Type B pancreatic cell (in vitro differentiated cells): ENCODE results near the gene ZNF555. TPM values are rescaled to one million over a fixed set of nuclear protein-coding genes. Genes with fewer than 3 reads are reported as not detected.

Experiments
- DNase-seq: peaks from one replicate; pipeline ENCODE4 v3.0.0; 2021; ENCODE audit warnings: mixed read lengths; ENCODE audit not compliant: unreplicated experiment; ENCODE audit errors: extremely low spot score
- H3K27ac Mint-ChIP-seq: 2 replicates; pipeline ENCODE4 v1.8.0; 2021; ENCODE audit warnings: mild to moderate bottlenecking, mixed read lengths
- H3K27me3 Mint-ChIP-seq: 2 replicates; pipeline ENCODE4 v1.8.0; 2021; ENCODE audit warnings: mixed read lengths
- H3K36me3 Mint-ChIP-seq: 2 replicates; pipeline ENCODE4 v1.8.0; 2021; ENCODE audit warnings: mixed read lengths
- H3K4me1 Mint-ChIP-seq: one replicate; pipeline ENCODE4 v1.8.0; 2021; ENCODE audit warnings: mixed read lengths; ENCODE audit not compliant: unreplicated experiment
- H3K4me3 Mint-ChIP-seq: 2 replicates; pipeline ENCODE4 v1.8.0; 2021; ENCODE audit warnings: mild to moderate bottlenecking, mixed read lengths
- H3K9me3 Mint-ChIP-seq: 2 replicates; pipeline ENCODE4 v1.8.0; 2021; ENCODE audit warnings: mixed read lengths
- CTCF ChIP-seq: fragments of 200-600 bp; sonication (generic); conservative IDR thresholded peaks from 2 replicates; pipeline ENCODE4 v1.5.0; 2021; ENCODE audit warnings: antibody characterized with exemption, mild to moderate bottlenecking
- total RNA-seq: library from RNA; stranded (reverse); gene quantifications from 2 replicates; pipeline ENCODE4 v1.2.1, GENCODE V29; 2021; ENCODE audit warnings: low replicate concordance

The ZNF555 gene
- total RNA-seq, 1 donor from 2014 or later, result 9.7 TPM

GRCh38 chr19:2863816-2864215 lies 22.5 kb downstream of the ZNF555 start:
- no peak for DNase-seq
- peaks cover 5% of the 10 kb centered on the region for H3K9me3 Mint-ChIP-seq
- TF ChIP-seq CTCF, result no peak
- no peaks in the 10 kb centered on the region for H3K27me3 Mint-ChIP-seq
- H3K4me3 Mint-ChIP-seq, result no peak overlapping the region
- no peak overlapping the region for H3K27ac Mint-ChIP-seq
- no peaks in the 10 kb centered on the region for H3K36me3 Mint-ChIP-seq
- H3K4me1 Mint-ChIP-seq, result peaks cover 5% of the 10 kb centered on the region

- no peak for DNase-seq
- peaks cover 5% of the 10 kb centered on the region for H3K4me1 Mint-ChIP-seq
- TF ChIP-seq CTCF, result no peak
- no peaks in the 10 kb centered on the region for H3K36me3 Mint-ChIP-seq
- H3K27ac Mint-ChIP-seq, result peak overlapping the region; percentile 7
- H3K9me3 Mint-ChIP-seq, result peaks cover 5% of the 10 kb centered on the region
- H3K27me3 Mint-ChIP-seq, result no peaks in the 10 kb centered on the region
- peak overlapping the region; percentile 8 for H3K4me3 Mint-ChIP-seq
These were observed 24.2 kb downstream of the ZNF555 start for GRCh38 chr19:2865334-2866100.

- Mint-ChIP-seq H3K36me3 (no peaks in the 10 kb centered on the region), H3K27ac (no peak overlapping the region), H3K9me3 (peaks cover 12% of the 10 kb centered on the region), H3K4me1 (peaks cover 5% of the 10 kb centered on the region), H3K4me3 (no peak overlapping the region), H3K27me3 (no peaks in the 10 kb centered on the region)
- no peak for TF ChIP-seq CTCF
- no peak for DNase-seq
These were observed 25.3 kb downstream of the ZNF555 start for GRCh38 chr19:2866495-2867024.

- no peak for DNase-seq
- TF ChIP-seq CTCF, result no peak
- Mint-ChIP-seq H3K27me3 (no peaks in the 10 kb centered on the region), H3K4me3 (no peak within 1 kb of the TSS), H3K9me3 (peaks cover 14% of the 10 kb centered on the region), H3K36me3 (no peaks in the 10 kb centered on the region), H3K4me1 (peaks cover 5% of the 10 kb centered on the region), H3K27ac (no peak within 1 kb of the TSS)
These were observed 26.0 kb downstream of the ZNF555 start, which contains the start of gene ZNF556 for GRCh38 chr19:2867025-2867991. Gene ZNF556, plus strand, starts transcription at chr19:2867335. Its CDS starts 87 bp downstream, at chr19:2867422.

- H3K4me1 Mint-ChIP-seq, result peaks cover 5% of the 10 kb centered on the region
- TF ChIP-seq CTCF, result no peak
- no peaks in the 10 kb centered on the region for H3K27me3 Mint-ChIP-seq
- no peak overlapping the region for H3K4me3 Mint-ChIP-seq
- H3K36me3 Mint-ChIP-seq, result no peaks in the 10 kb centered on the region
- DNase-seq, result no peak
- H3K27ac Mint-ChIP-seq, result no peak overlapping the region
- peaks cover 9% of the 10 kb centered on the region for H3K9me3 Mint-ChIP-seq
These were observed 28.3 kb downstream of the ZNF555 start for GRCh38 chr19:2869618-2870017.
